Islet of Langerhans (tissue), 1 donor: ENCODE measurements around the gene CDC42EP4.
"Not testable (repeated sequence)": the region's sequence is repeated elsewhere in the genome, so short reads cannot be mapped to it uniquely, and the experiment has no call there.

Source experiments
- FAIRE-seq: peaks from one replicate; lab custom pipeline; 2011; peaks lifted over from hg19 to GRCh38; lab: Jason Lieb, UNC

The CDC42EP4 gene

DNA sequence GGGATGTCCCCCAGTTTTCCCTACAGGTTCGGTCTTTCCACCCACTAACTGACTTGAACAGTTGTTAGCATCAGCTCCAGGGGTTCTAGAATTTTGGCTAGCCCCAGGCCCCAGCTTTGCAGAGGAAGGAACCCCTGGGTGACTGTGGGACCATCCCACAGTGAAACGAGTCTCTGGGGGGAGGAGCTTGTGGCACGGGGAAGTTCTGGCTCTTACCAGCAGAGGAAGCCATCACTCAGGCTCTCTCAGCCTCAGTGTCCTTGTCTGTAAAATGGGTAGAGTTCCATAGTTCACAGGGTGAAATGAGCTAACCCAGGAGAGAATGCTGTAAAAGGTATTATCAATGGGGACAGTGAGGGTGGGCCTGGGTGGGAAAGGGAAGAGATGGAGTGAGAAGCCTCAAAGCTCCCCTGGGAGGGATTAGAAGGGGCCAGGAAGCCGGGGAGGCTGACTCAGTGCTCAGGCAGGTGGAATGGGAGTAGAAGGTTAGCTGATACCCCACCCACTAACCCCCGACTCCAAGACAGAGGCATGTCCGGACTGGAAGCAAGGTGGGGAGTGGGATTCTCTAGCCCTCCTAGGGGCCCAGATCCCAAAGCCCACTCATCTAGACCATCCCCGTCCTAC lies 30.9 kb upstream of the CDC42EP4 start:
- no peak for FAIRE-seq

DNA sequence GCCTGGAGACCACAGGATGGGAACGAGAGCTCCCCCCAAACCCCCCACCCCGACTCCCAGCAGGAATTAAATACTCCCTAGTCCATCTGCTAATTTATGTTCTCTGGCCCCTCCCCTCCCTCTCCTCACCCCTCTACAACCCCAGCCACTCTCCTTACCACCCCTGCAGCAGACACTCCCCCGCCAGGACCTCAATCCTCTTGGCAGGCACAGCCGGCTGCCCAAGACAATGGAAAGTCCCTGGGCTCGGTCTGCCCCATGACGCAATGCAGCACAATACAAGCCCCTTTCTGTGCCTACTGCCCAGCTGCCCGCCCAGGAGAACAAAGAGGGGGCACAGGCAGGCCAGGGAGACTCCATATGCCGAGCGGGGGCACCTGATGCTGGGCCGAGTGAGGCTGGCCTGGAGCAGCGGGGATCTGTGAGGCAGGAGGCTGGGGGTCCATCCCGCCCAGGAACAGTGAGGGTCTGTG lies 30.3 kb upstream of the CDC42EP4 start:
- FAIRE-seq, result no peak

DNA sequence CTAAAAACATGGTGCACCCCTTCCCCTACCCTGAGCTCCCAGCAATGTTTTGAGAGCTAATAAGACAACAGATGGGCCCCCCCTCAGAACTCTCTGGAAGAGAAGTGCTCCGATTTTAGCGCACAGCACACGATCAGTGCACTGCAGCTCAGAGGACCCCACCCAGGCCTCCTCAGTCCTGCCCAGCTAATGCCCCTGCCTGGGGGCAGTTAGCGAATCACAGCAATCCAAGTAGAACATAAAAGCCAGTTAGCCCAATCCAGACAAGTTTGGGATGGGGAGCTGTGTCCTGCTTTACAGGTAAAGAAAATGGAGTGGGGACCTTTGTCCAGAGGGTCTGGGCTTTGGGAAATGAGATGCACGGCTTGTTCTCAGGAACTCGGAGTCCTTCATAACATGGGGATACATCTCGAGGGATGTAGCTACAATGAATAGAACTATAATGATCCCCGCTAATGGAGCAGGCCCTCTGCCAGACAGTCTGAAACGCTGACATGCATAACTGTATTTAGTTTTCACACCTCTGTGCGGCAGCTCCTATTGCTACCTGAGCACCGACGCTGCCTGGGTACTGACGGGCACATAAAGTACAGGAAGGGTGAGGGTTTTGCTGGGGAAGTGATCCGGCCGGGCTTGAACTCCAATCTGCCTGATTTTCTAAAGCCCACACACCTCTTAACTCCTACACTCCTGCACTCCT lies 29.7 kb upstream of the CDC42EP4 start:
- no peak for FAIRE-seq

DNA sequence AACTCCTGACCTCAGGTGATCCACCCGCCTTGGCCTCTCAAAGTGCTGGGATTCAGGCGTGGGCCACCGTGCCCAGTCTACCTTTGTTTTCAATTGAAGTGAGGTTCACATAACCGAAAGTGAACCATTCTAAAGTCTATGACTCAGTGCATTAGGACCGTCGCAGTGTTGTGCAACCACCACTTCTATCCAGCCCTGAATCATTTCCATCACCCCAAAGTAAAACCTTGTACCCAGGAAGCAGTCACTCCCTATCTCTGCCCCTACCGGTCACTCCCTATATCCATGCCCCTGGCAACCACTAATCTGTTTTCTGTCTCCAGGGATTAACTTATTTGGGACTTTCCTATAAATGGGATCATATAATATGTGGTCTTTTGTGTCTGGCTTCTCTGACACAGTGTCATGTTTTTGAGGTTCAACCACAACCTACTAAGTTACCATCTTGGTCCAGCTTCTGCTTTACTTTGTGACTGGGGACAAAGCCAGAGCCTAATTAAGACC lies 28.3 kb upstream of the CDC42EP4 start:
- FAIRE-seq, result no peak

DNA sequence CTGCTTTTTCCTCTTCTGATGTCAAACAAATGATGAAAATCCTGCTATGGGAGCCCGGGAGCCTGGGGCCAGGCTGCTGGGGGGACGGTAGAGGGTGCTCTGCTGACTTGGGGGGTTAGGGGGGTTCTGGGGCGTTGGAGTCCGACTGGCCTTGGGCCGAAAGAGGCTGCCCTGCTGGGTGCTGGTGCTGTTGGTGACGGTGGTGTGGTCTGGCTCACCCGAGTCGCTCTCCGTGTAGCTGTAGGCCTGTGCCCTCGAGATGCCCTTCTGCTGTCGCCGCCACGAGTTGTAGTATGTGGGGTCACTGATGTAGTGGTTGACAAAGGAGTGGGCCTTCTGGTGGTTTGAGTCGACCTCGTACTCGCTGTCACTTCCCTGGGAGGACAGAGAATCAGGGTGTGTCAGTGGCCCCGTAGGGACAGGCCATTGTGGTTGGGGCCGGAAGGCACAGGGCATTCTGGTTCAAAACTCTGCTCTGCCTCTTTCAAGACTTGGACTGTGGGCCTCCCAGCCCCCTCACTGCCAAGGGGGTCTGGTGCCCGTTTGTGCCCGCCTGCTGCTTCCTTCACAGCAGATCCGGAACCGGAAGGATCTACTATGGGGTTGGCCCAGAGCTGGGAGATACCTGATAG lies 26.9 kb upstream of the CDC42EP4 start:
- FAIRE-seq, result no peak

DNA sequence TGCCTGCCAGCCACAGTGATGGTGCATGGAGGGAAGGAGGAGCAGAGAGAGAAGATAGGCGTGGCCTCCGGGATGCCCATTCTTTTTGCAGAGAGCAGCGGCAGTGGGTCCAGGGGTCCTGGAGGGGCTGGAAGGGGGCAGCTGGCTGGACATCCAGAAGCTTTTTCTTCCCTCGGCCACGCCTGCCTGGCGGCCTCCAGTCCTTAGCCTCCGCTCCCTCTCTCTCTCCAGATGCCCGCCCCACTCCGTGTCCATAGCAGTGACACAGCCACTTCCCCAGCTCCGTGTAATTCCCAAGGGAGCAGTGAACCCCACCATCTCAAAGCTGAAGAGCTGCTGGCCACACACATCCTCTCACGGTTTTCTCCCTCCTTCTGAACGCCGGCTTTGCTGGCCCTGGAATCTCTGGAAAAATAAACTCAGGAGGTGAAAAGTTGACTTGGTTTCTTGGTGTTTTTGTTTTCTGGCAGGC lies 26.3 kb upstream of the CDC42EP4 start:
- FAIRE-seq, result no peak

DNA sequence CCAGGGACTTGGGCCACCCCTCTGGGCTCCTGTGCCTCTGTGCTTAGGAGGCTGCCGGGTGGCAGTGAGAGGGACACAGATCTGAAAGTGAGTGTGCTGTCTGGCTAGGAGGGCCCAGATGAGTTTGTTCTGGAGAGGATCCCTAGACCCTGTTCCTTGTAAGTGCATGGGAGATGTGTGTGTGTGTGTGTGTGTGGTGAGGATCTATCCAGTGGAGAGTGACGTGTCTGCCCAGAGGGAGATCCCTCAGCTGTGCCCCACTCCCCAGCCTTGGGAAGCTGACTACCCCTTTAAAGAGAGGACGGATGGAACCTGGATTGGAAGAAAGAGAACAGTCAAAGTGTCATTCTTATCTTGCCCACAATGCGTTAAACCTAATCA lies 25.5 kb upstream of the CDC42EP4 start:
- FAIRE-seq, result no peak

DNA sequence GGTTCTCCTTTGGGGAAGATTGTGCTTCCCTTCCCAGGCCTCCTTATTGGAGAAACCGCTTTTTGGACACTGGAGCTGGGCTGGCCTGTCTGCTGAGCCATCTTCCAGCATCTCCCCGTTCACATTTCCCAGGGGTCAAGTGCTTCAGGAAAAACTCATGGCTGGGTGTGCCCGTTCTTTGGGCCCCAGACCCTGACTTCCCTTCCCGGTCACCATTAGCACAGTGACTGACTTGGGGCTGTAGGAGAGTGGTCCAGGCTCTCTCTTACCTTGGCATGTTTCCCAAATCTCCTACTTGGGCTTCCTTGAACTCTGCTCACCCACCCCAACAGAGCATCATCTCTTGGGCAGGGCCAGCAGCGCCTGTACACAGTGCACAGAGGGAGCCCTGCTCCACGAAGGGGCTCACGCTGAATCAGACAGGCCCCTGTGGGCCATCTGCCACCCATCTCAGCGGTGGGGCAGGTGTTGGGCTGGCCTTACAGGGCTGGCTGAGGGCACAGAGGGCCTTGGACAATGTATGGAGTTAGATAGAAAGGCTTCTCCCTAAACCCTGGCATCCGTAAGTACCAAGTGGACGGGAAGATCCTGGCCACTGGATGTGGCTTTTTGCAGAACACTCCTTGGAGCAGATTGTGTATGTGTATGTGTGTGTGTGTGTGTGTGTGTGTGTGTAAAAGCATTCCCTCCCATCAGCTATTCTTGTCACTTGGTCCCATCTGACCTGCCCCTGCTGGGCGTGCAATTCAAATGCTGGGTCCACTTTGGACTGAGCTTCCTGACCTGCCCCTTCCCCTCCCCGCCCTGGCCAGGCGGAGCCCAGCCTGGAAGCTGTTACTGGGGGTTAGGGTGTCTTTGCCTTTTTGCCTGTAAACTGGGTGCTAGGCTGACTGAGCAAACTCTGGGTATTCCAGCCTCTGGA lies 24.9 kb upstream of the CDC42EP4 start:
- FAIRE-seq, result no peak

DNA sequence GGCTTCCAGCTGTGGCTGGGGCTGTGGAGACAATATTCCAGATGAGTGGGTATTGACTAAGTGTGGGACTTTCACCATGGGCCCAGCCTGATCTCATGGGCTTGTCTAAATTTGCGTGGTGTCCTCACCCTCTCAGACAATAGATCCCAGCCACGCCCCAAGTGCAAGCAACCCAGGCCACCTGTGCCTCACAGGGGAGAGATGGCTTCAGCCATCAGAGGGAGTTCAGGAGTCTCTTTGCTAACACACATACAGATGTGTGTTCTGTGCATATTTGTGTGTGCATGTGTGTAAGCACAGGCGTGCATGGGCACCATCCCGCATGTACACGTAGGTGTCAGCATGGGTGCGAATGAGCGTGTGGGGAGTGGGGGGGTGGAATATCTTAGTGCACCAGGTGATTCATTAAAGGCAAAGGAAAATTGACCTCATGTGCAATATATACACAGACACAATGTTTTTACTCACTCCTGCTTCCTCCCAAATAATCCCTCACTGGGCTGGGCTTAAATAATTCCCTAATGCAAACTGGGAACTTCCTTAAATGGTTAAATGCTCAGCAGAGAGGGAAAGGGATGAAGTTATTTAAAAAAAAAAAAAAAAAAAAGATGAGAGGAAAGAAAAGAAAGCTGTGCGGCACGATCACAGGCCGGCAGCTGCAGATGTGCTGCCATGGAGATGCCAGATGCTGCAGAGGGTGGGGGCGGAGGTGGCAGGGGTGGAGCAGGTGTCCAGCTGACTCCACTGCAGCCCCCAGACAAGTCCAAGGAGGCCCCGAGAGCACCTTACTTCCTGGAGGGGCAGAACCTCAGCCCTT lies 24.0 kb upstream of the CDC42EP4 start:
- no peak for FAIRE-seq

DNA sequence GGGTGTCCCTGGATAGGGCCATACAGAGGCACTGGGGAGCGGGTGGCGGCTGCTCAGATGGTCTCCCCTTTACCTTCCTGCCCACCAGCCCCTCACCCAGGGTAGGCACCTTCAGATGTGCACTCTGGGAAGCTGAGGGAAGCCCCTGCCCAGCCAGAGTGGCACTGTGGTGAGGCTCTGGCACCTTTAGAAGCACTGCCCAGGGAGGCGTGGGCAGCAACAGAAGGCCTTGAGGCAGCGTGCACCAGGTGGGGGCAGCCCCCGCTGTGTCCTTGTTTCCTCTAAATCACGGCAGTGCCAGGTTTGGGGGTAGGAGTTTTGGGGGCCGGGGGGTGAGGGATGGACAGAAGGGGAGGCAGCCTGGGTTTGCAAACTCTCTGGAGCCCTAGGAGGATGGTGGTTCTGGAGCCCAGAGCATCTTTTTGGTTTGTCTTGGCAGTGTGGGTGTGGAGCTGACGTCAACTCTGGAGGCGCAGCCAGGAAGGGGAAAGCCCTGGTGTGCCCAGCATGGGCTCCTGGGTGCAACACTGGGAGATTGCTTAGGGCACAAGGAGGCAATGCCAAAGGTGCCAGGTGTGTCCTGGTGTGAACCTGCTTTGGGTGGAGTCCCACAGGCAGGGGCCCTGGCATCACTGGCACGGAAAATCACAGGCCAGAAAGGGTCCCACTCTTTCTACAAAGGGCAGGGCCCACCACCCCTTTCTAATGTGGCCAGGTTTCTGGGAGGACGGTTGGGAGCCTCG lies 23.1 kb upstream of the CDC42EP4 start:
- FAIRE-seq, result no peak

DNA sequence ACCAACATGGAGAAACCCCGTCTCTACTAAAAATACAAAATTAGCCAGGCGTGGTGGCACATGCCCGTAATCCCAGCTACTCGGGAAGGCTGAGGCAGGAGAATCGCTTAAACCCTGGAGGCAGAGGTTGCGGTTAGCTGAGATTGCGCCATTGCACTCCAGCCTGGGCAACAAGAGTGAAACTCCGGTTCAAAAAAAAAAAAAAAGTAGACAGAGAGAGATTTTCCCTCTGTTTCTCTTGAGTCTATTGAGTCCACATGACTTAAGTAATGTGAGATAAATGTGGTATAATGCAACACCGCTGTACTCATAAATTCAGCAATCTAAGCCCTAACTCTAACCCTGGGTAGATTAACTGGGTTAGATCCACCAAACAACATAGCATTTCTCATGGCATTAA lies 21.6 kb upstream of the CDC42EP4 start:
- not testable (repeated sequence) for FAIRE-seq

DNA sequence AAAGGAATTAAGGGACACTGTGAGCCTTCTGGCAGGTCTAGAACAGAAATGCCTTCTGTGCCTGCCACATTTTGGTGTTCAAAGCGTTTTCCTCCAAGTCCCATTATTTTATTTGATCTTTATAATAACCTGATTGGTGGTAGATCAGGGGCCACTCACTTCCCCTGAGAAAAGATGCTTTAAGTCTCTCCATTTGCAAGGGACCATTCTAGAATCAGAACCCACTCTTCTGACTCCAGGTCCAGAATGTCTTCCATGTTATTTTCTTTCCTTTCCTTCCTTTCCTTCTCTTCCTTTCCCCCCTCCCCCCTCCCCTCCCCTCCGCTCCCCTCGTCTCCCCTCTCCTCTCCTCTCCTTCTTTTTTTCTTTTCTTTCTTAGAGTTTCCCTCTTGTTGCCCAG lies 19.3 kb upstream of the CDC42EP4 start:
- FAIRE-seq, result no peak

DNA sequence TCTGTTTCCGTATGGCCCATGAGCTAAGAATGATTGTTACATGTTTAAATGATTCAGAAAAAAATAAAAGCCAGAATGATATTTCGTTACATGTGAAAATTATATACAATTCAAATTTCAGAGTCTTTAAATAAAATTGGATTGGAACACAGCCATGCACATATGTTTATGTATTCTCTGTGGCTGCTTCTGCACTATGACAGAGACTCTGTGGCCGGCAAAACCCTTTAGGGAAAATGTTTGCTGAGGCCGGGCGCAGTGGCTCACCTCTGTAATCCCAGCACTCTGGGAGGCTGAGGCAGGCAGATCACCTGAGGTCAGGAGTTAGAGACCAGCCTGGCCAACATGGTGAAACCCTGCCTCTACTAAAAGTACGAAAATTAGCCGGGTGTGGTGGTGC lies 15.9 kb upstream of the CDC42EP4 start:
- no peak for FAIRE-seq

DNA sequence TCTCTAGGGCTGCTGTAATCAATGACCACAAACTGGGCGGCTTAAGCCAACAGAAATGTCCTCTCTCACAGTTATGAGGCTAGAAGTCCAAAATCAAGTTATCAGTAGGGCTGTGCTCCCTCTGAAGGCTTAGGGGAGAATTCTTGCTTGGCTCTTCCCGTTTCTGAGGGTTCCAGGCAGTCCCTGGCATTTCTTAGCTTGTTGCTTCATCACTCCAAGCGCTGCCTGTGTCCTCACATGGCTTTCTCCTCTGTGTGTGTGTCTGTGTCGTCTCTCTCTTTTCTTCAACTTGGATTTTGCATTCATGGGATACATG lies 13.7 kb upstream of the CDC42EP4 start:
- FAIRE-seq, result no peak

DNA sequence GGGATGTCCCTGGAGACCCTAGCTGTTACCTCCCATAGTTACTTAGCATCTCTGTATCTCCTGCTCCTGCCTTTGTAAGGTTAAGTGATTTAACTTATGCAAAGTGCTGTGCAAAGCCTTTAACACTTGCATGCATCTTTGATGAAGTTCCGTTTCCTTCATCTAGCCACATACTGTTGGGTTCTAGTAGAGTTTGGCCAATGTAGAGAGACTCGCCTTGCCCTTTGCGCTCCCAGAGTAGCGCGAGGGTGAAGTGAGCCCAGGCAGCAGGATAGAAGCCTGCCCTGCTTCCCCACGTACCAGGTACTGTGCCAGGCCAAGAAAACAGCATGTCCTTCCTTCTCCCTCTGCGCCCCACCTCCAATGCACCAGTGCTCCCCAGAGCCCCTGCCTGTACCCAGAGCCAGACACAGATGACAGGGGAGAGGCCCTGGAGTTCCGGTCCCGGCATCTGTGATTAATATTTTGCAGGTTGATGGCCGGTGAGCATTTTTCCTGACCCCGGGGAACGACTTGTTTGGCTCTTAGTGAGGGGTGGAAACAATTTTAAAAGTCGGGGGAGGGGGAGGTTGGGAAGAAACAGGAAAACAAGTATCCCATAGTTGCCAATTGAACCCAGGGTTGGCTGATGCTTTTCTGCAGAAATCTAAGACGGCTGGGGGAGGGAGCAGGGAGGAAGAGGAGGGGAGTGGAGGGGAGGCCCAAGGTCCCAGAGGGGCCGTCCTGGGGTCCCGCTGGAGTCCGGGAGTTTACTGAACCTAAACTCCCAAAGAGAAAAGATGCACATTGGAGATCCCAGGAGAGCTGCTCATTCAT lies 13.1 kb upstream of the CDC42EP4 start:
- no peak for FAIRE-seq

DNA sequence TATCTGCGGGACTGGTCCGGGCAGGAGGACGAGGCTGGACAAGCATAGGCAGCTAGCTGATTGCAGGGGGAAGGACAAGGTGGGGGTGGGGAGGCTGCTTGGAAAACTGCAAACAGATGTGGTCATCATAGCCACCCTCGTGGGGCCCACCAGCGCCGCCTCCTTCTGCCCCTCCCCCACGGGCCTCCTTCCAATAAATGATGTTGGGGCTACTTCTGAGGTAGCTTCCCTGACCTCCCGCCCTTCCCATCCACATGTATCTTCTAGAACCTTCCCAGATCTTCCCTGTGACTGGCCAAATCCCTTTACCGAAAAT lies 12.3 kb upstream of the CDC42EP4 start:
- FAIRE-seq, result no peak

DNA sequence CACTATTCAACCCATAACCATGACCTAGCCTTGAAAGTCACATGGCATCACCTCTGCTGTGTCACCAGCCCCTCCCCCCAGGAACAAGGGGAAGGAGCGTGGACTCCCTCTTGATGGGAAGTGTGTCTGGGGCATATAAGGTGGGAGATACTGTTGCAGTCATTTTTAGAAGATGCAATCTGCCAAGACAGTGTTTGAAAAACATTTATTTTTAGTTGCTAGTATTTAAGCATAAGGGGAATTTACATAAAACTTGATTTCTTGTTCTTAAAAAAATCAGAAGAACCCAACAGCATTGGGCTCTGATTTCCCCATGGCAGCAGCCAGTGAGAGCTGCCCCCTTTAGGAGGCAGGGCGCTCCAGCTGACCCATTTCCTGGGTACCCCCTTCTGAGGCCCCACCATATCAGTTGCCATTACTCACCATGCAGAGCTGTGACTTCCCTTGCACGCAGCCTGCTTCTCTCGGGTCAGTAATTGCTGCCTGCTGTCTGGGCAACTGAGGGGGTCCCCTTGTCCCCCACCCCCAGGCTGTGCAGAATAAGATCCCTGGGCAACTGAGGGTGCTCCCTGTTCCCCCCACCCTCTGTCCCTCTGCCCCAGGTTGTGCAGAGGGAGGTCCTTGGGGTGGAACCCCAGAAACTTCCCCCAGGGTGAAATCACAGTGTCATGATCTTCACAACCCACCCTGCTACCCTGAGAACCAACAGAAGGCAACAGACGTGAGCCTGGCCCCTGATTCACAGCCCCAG lies 11.8 kb upstream of the CDC42EP4 start:
- FAIRE-seq, result no peak

DNA sequence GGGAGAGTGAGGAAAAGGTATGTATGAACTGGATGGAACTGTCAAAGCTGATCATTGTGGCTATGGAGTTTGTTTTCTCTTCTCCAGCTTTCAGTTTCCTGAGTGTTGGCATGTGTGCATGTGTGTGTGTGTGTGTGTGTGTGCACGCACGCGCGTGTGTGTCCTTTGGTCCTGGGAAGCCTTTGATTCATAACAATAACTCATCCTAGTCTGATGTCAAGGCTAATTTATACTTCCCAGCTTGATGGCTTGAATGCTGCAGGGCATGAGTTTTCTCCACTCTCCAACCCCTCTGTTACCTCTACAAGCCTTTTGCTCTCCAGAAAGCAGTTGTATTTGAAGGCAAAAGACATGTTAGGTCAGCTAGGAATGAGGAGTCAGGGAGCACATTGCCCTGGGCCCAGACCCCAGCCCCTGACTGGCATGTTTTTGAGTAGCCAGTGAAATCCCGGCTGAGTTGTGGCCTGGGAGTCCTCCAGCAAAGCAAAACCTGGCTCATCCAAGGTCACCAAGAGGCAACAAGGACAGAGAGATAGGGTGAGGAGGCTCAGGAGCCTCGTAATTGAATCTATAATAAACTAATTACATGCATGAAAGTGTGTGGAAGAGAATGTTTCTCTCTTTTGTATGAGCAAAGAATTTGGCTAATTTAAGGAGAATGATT lies 8.9 kb upstream of the CDC42EP4 start:
- no peak for FAIRE-seq

DNA sequence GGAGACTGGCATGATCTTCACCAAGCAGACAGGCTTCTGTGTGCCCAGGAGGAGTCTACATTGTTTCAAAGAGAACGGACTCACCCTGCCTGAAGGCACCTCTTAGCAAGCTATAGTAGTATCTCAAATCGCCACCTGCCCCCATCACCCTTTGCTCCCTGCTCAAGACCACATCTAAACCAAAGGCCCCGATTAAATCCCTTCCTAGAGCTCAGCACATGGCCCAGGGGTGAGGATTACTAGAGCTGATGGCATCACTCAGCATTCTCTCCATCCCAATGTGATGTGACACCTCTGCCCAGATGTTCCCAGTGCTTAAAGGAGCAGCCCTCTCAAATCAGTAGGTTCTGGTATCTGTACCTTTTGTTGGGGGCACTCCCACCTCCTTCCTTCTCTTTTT lies 8.0 kb upstream of the CDC42EP4 start:
- no peak for FAIRE-seq
